GM10248 (cell line): ENCODE measurements around the gene GRM8.

ENCODE experiments used
- CTCF ChIA-PET: fragments of 300-600 bp; sonication (Branson Sonifier 250); formaldehyde crosslinking; extraction: SDS; loops from one replicate; lab custom pipeline; 2021; ENCODE audit warnings: antibody characterized with exemption; lab: Yijun Ruan, JAX
- POLR2A ChIA-PET: fragments of 350-650 bp; sonication (Branson Sonifier 250); formaldehyde crosslinking; extraction: SDS; loops from one replicate; lab custom pipeline; 2020; ENCODE audit warnings: antibody characterized with exemption; lab: Yijun Ruan, JAX
- DNase-seq: peaks from one replicate; pipeline ENCODE4 v3.0.0; 2012; ENCODE audit errors: extremely low spot score
- TF ChIP-seq, protein P1 (sequence below): IDR thresholded peaks from 2 replicates; pipeline ENCODE4 v1.5.1; 2012; ENCODE audit warnings: mild to moderate bottlenecking, low read depth; ENCODE audit errors: extremely low read depth, missing control alignments, control extremely low read depth

GRM8 gene

DNA sequence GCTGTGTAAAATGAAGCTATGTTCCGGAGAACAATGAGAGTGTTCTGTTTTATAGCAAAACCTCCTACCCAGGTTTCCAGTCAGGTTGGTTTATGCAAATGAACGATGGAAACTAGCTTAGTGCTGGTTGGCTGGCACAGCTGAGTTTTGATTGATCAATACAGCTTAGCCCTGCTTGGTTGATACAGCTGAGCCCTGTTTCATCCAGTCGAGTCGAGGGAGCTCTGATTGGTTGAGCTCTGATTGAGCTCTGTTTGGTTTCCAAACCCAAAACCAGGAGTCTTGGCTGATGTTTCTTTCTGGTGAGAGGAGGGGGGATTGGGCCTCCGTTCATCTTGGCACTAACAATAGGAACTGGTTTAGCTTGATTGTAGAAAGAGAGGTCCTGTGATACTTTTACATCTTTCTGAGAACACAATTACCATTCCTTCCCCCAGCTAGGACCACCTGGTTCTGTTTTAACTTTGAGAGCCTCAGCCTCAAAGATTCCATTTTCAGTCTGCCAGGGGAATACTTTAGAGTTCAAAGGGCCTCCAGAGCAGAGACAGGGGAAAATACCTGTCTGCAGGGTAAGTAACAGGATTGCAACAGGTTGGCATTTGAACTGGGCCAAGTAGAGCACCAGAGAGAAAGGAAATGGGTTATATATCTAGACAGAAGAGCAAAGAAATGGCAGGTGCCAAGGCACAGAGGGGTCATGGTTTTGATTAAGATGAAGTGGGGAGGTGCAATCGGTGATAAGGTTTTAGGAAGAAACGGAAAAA, 210.9 kb downstream of the GRM8 start:
- POLR2A ChIA-PET, result no interaction called here
- CTCF ChIA-PET, result no interaction called here
- DNase-seq, result no peak
- TF ChIP-seq, protein P1, sequence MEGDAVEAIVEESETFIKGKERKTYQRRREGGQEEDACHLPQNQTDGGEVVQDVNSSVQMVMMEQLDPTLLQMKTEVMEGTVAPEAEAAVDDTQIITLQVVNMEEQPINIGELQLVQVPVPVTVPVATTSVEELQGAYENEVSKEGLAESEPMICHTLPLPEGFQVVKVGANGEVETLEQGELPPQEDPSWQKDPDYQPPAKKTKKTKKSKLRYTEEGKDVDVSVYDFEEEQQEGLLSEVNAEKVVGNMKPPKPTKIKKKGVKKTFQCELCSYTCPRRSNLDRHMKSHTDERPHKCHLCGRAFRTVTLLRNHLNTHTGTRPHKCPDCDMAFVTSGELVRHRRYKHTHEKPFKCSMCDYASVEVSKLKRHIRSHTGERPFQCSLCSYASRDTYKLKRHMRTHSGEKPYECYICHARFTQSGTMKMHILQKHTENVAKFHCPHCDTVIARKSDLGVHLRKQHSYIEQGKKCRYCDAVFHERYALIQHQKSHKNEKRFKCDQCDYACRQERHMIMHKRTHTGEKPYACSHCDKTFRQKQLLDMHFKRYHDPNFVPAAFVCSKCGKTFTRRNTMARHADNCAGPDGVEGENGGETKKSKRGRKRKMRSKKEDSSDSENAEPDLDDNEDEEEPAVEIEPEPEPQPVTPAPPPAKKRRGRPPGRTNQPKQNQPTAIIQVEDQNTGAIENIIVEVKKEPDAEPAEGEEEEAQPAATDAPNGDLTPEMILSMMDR, result no peak

DNA sequence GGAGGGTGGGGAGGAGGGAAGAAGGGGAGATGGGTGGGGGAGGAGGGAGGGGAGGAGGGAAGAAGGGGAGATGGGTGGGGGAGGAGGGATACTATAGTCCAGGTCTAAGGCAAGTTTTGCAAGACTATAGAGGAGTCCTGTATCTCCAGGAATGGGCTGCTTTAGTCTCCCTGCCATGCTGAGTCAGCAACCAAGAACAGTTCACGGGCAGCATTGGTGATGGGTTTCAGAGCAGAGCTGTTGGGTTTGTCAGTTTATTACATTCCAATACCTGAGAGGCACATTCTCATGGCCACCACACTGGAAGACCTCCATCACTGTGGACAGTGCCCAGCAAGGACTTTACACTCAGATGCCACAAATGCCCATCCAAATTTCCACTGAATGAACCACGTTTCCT, 212.7 kb downstream of the GRM8 start:
- ChIA-PET CTCF (no interaction called here), POLR2A (no interaction called here)
- TF ChIP-seq, protein P1, result no peak
- DNase-seq, result no peak

DNA sequence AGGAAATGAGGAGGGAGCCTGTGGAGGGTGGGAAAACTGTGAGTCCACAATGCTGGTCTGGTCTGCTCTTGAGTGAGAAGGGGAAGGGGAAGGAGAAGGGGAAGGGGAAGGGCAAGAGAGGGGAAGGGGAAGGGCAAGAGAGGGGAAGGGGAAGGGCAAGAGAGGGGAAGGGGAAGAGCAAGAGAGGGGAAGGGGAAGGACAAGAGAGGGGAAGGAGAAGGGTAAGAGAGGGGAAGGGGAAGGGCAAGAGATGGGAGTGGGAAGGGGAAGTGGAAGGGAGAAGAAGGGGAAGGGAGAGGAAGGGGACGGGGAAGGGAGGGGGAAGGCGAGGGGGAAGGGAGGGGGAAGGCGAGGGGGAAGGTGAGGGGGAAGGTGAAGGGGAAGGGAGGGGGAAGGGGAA, 213.2 kb downstream of the GRM8 start:
- ChIA-PET CTCF (no interaction called here), POLR2A (no interaction called here)
- DNase-seq, result no peak
- TF ChIP-seq, protein P1, result no peak

DNA sequence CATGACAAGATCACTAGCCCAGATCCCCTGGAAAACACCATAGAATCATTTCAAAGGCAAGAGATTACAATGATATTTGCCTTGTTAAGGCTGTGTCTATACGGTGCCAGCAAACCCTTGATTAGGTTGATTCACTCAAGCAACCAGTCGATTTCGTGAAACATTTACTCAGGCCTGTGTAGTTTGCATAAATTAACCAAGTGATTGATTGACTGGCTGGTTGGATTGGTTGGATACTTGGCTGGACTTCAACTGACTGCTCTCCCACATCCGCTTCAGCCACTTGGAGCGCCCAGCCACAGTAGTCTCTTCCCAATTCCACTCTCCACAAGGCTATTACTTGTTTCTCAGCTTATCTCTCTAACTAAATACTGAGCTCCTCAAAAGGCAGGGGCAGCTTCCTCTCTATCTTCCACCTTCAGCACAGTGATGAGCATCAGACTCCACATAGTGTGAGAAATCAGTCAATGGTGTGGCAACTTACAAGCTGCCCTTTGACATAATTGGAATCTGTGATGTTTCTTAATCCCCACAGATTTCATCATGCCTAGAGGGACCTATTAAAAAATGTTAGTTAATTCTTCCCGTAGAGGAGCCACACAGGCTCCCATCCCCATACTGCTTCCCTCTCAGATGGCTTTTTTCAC, 217.4 kb downstream of the GRM8 start:
- ChIA-PET POLR2A (no interaction called here), CTCF (interaction anchor here (0.7 to 1.4 kb wide), 2 partner anchors 9 to 10 kb away, joined by 3 to 4 read pairs; no protein-coding TSS in a partner anchor)
- TF ChIP-seq, protein P1, result no peak
- no peak for DNase-seq

DNA sequence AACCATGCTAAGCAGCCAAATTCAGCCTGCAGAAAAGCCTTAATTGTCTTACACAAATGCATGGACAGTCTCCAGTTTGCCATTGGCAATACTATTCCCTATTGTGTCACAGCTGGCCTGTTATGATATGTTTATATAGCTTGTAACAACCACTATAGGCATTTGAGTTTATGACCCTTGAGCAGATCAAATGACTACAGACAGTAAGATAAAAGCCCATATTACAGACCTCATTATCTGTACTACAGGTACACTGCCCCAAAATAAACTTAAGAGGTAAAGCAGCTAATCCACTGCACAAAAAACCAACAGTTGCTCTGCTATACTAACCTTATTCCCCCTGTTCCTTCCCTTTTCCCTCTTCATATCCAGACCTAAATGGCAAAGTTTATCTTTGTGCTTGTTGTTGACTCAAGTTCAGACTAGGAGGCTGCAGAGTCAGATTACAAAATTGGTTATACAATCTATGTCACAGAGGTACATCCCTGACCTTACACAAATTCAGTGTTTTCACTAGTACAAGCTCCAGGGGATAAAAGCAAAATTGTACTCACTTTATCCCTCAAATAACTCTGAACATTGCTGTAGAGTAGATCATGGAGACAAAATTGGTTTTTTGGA, 218.4 kb downstream of the GRM8 start:
- ChIA-PET CTCF (interaction anchor here (0.7 to 1.4 kb wide), 3 partner anchors 9 to 14 kb away, joined by 3 to 4 read pairs (median 3); no protein-coding TSS in a partner anchor), POLR2A (no interaction called here)
- no peak for DNase-seq
- TF ChIP-seq, protein P1, result no peak

DNA sequence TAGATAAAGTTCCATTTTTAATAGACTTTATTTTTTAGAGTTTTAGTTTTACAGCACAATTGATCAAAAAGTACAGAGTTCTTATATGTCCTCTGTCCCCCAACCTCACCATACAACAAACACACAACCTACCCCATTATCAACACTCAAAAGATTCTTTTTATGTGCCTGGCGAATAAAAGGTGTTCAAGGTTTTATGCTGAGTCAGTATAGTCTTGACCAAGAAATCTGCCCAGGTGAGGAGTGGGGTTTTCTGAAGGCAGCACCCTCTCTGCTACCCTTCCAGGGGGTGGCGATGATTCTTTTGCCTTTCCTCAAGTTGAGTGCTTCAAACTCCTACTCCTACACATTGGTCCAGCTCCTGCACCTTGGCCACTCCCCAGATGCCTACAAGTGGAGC, 222.9 kb downstream of the GRM8 start:
- TF ChIP-seq, protein P1, result no peak
- no peak for DNase-seq
- POLR2A ChIA-PET, result no interaction called here
- CTCF ChIA-PET, result no interaction called here
